DMS79 treated with DMSO at 0.1 percent for 48 hours (cell line): Measurements from ENCODE around the gene TUBA1C.
A peak's percentile ranks its signal among the peaks of the same experiment; 100 is the strongest.
"Not testable (repeated sequence)": the region's sequence is repeated elsewhere in the genome, so short reads cannot be mapped to it uniquely, and the experiment has no call there.

Experiments
- DNase-seq: peaks from one replicate; lab custom pipeline; 2025; lab: John Stamatoyannopoulos, UW

Gene TUBA1C

DNA sequence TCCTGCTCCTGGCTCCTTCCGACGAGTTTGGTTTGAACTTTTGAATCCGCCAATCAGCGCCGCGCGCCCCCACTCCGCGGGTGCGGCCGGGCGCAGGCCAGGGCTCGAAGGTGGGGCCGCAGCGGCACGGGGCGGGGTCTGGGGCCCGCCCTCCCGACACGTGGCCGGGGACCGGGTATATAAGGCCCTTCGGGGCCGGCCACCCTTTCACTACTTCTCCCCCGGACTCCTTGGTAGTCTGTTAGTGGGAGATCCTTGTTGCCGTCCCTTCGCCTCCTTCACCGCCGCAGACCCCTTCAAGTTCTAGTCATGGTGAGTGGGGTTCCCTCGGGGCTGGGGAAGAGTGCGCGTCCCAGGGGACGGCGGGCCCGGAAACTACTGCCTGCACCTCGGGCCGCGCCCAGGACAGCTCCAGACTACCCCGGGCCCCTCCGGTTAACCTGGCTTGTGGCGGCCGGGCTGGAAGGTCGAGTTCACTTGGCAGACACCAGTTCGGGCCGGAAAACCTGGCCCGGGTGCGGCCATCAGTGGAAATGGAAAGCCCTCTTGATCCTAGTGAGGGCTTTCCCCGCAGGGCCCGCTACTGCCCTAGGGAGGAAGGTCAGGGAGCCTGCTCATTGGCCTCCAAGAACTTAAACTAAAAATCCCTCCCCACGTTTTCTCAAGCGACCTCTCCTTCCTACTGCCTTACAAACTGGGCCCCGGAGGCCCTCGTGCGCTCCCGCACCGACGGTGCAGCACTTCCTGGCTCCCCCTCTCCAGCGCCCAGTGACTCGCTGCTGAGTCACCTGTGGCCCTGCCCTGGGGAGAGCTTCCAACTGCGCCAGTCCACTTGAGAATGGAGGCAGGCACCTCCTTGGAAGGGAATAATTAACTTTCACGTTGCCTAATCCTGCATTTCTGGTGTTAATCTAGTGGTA, at the start of gene TUBA1C:
TSS of gene TUBA1C (plus strand) at position 210 of the 920 bp plus-strand sequence. CDS start at position 310, 100 bp downstream.
- peak; percentile 89 for DNase-seq

- DNase-seq: no peak
These were observed 45.4 kb upstream of the TUBA1C start for GRCh38 chr12:49219417-49220026.

GRCh38 chr12:49220972-49221371, 43.9 kb upstream of the TUBA1C start:
- DNase-seq: no peak

- no peak for DNase-seq
These were observed 41.8 kb upstream of the TUBA1C start for GRCh38 chr12:49223122-49223521.

DNA sequence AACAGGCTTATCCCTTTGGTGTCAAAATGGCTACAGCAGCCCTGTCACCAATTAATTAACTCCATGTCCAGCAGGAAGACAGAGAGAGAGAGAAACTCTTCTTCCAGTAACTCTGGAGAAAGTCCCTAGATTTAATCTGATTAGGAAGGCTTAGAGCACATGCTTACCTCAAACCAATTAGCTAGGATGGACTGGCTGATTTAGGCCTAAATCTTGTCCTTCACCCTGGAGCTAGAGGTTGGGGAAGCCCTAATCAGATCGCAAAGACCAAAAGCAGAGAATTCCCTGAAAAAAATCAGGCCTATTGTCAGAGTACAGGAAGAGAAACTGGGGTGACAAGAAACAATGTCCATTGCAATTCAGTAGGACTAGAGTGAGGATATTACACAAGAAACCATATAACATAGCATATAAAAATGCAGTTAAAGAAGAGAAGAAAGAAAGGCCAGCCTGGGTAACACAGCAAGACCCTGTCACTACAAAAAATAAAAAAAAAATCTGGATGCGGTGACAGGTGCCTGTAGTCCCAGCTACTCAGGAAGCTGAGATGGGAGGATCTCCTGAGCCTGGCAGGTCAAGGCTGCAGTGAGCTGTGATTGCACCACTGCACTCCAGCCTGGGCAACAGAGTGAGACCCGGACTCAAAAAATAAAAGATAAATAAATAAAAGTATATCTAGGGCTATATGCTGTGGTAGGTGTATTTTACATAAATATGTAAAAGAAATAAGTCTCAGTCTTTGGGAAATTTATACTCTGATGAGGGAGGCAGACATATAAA, 41.1 kb upstream of the TUBA1C start:
- no peak for DNase-seq

DNA sequence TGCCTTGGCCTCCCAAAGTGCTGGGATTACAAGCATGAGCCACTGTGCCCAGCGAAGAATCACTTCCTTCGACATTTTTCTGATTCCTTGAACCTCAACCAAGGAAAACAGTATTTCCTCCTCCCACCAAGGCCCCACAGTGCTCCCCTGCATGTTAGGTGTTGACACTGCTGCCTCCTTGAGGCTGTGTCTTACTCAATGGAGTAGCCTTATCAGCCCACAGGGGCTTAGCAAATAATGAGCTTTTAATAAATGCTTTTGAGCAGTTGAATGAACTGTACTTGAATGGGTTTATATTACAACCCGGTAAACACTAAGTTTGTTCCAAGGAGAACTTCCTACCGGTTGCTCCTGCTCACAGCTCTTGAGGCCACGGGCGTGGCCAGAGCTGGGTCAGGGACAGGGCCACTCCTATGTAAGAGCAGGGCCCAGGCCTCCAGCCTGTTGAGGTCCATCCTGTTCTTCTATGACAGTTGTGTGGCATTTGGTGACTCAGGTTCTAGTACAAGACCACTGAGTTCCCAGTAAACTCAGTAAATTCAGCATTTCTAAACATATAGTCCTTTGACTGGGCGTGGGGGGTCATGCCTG, 39.2 kb upstream of the TUBA1C start:
- peak; percentile 36 for DNase-seq

DNA sequence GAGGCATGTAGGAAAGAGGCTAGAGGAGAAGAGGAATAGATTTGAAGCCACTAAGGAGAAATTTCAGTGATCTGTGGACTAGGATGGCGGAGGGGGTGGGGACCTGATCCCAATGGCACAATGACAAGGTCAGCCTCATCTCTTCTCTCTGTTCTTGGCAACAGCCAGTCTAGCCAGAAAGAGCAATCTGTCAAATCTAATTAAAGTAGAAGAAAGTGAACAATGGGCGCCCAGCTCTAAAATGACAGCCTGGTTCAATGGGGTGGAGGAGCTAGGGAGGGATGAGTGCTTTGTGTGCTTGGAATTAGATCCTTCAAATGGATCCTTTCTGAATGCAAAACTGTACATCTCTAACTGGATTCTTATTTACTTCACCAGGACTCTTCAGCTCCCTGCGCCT, 37.2 kb upstream of the TUBA1C start:
- DNase-seq: peak; percentile 83

GRCh38 chr12:49228653-49229052, 36.2 kb upstream of the TUBA1C start:
- no peak for DNase-seq

- DNase-seq: peak; percentile 84
These were observed 34.6 kb upstream of the TUBA1C start for GRCh38 chr12:49230176-49230804.

- no peak for DNase-seq
These were observed 34.1 kb upstream of the TUBA1C start for GRCh38 chr12:49230805-49231194.

DNA sequence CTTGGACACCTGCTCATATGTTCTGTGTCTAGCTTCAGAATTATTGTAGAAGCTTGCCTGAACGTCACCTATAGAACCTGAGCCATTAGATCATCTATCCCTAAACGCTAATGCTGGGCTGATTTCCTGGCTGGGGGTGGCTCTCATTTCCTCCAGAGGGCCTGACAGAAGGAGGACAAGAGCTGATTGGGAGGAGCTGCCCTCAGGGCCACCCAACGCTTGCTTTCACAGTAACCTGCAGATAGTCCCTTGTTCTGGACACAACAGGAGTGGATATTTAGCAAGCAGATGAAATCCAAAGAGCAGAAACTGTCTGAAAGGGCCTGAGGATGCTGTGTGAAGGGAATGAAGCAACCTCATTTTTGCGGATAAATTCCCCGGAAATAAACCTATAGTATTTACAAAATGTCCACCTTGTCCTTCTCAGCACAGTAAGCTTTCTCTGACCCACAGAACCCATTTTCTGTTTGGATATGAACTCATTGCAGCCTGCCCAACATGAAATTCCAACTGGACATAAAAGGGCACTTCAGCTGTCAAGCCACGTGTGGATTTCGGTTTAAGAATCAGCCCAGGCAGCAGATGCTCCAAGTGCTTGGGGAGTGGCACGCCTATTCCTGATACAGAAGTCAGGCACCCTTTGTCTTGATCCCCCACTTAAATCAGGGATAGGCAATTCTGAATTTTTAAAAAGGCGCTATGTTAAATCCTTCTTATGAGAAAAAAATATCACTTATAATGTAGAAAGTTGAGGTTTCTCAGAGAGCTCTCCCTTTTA, 32.8 kb upstream of the TUBA1C start:
- peak; percentile 88 for DNase-seq

- peak; percentile 79 for DNase-seq
These were observed 31.7 kb upstream of the TUBA1C start for GRCh38 chr12:49232940-49233841.

DNA sequence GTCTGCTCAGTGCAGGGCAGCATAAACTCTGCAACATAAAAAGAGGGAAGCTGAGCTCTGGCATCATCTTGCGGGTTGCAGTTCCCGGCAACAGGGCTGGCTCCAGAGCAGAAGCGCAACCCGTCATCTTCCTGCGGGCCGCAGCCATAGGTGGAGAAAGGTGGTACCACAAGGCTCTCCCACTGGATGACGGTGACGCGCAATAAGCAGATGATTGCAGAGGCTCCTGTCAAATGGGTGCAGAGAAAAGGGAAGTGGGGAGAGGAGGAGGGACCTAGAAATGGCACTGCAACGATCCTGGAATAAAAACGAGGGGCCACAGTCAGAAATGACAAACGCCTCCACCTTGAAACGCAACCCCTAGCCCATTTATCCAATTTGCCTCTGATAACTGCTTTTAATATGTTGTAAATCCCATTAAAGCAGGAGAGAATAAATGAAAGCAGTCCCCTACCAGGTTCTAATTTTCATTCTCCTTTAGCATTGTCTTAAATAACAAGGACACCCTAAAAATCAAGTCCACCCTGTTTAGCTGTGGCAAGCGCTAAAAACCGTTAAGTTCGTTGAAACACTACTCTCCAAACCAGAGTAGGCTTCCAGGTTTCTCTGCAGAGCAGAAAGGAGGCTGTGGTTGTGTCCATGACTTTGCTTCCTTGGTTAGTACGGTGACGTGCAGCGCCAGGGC, 30.9 kb upstream of the TUBA1C start:
- peak; percentile 98 for DNase-seq

DNA sequence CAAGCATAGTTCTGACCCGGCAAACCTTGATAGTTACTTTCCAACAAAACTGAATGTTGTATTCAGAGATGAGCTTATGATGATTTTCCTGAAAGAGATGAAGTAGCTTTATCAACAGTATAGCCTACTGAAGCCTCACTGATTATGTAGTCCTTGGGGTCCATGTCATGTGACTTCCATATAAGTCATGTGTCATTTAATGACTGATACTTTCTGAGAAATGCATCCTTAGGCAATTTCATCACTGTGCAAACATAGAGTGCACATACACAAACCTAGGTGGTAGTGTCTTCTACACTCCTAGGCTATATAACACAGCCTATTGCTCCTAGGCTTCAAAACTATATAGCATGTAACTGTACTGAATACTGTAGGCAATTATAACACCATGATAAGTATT, 28.5 kb upstream of the TUBA1C start:
- DNase-seq: no peak

GRCh38 chr12:49243631-49244030, 21.3 kb upstream of the TUBA1C start:
- DNase-seq: no peak

GRCh38 chr12:49244176-49244575, 20.7 kb upstream of the TUBA1C start:
- DNase-seq: no peak

DNA sequence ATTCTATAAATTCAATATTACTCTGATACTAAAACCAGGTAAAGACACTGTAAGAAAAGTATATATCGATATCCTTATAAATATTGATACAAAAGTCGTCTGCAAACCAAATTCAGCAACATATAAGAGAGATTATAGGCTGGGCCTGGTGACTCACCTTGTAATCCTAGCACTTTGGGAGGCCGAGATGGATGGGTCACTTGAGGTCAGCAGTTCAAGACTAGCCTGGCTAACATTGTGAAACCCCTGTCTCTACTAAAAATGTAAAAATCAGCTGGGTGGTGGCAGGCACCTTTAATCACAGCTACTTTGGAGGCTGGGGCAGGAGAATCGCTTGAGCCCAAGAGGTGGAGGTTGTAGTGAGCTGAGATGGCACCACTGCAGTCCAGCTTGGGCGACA, 13.5 kb upstream of the TUBA1C start:
- DNase-seq: no peak

DNA sequence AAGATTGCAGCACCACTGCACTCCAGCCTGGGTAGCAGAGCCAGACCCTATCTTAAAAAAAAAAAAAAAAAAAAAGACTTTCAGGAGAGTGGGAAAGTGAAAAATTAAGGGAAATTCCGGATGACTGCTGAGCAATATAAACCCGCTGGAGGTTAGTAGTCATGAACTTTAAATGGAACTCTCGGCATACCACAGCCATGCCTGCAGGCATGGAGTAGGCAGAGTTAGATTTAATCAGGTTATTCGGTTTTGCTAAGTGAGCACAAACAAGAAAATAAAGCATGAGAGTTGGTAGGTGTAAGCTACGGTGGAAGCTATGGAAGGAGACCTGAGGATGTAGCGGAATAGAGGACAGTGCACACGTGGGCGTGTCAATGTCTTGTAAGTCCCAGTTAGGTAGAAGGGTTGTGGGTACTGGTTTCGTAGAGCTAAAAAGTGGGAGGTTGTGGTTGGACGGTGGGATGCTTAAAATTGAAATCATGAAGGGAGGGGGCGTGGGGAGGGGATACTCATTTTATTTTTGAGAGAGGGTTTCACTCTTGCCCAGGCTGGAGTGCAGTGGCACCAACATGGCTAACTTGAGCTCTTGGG, 11.8 kb upstream of the TUBA1C start:
- no peak for DNase-seq

- not testable (repeated sequence) for DNase-seq
These were observed 9.4 kb upstream of the TUBA1C start for GRCh38 chr12:49255456-49255855.
